Fibroblast of the aortic adventitia (primary cell): ENCODE measurements around the gene ANP32D. TPM values are rescaled to one million over a fixed set of nuclear protein-coding genes. Genes with fewer than 3 reads are reported as not detected.
"Not testable (repeated sequence)": the region's sequence is repeated elsewhere in the genome, so short reads cannot be mapped to it uniquely, and the experiment has no call there.

ENCODE experiments used
- DNase-seq: peaks from one replicate; pipeline ENCODE4 v3.0.0-alpha.2; 2010; ENCODE audit warnings: low read depth
- H3K4me3 ChIP-seq: 2 replicates; pipeline ENCODE4 v1.5.1; 2011; ENCODE audit warnings: low read depth, mild to moderate bottlenecking, control low read depth, low read length, moderate library complexity
- CTCF ChIP-seq: IDR thresholded peaks from 2 replicates; pipeline ENCODE4 v1.5.1; 2011; ENCODE audit warnings: mild to moderate bottlenecking, low read length, control low read depth, inconsistent platforms; ENCODE audit not compliant: insufficient read depth
- total RNA-seq: library from RNA; depleted of rRNA; stranded (reverse); fragments of >200 nt; gene quantifications from 2 replicates; pipeline ENCODE4 v1.2.3, GENCODE V29; 2012; ENCODE audit warnings: low replicate concordance

Gene ANP32D
- total RNA-seq, 1 donor = not detected

GRCh38 chr12:48508987-48509386 lies 36.6 kb downstream of the ANP32D start:
- no peak overlapping the region for H3K4me3 ChIP-seq
- no peak for DNase-seq
- no peak for TF ChIP-seq CTCF

GRCh38 chr12:48510111-48510510 lies 37.8 kb downstream of the ANP32D start:
- TF ChIP-seq CTCF = no peak
- no peak for DNase-seq
- no peak overlapping the region for H3K4me3 ChIP-seq

- no peak overlapping the region for H3K4me3 ChIP-seq
- no peak for TF ChIP-seq CTCF
- DNase-seq = no peak
Observed at GRCh38 chr12:48512855-48513254, 40.5 kb downstream of the ANP32D start.

GRCh38 chr12:48514728-48515127 lies 42.4 kb downstream of the ANP32D start:
- TF ChIP-seq CTCF = no peak
- DNase-seq = no peak
- H3K4me3 ChIP-seq = no peak overlapping the region

- not testable (repeated sequence) for H3K4me3 ChIP-seq, DNase-seq
Observed at GRCh38 chr12:48520381-48520780, 48.0 kb downstream of the ANP32D start.

Other genes with a start within 250 kb of the ANP32D start
- gene ZNF641, start 121.6 kb upstream of the ANP32D start, total RNA-seq = 6.3 and 9.9 TPM in 2 replicates
- gene C12orf54, start 9.9 kb downstream of the ANP32D start, total RNA-seq = not detected in 2 replicates
- gene OR8S1, start 53.1 kb downstream of the ANP32D start, total RNA-seq = not detected in 2 replicates
- gene LALBA, start 97.5 kb downstream of the ANP32D start, total RNA-seq = not detected in 2 replicates
- gene KANSL2, start 209.7 kb downstream of the ANP32D start, total RNA-seq = 21.2 and 39.8 TPM in 2 replicates
- 21.1 and 34.3 TPM in 2 replicates for gene CCNT1, start 244.1 kb downstream of the ANP32D start, total RNA-seq